Left ventricle myocardium inferior (tissue), 1 donor: ENCODE results near the gene NCAPG. TPM values are rescaled to one million over a fixed set of nuclear protein-coding genes. Genes with fewer than 3 reads are reported as not detected.

ENCODE experiments used
- DNase-seq: peaks from one replicate; pipeline ENCODE4 v3.0.0-alpha.2; 2020
- H3K27ac ChIP-seq: fragments of 200-600 bp; replicated peaks from 2 replicates; pipeline ENCODE4 v1.8.0; 2021
- H3K27me3 ChIP-seq: fragments of 200-600 bp; 2 replicates; pipeline ENCODE4 v1.8.0; 2021; ENCODE audit warnings: low read depth
- H3K36me3 ChIP-seq: fragments of 200-600 bp; 2 replicates; pipeline ENCODE4 v1.8.0; 2021
- H3K4me1 ChIP-seq: fragments of 200-600 bp; 2 replicates; pipeline ENCODE4 v1.8.0; 2021
- H3K4me3 ChIP-seq: fragments of 200-600 bp; 2 replicates; pipeline ENCODE4 v1.8.0; 2021; ENCODE audit warnings: mild to moderate bottlenecking, moderate library complexity
- H3K9me3 ChIP-seq: fragments of 200-600 bp; replicated peaks from 2 replicates; pipeline ENCODE4 v1.8.0; 2021
- intact Hi-C: fragments of 100-400 bp; cut with micrococcal nuclease; formaldehyde crosslinking; loops from one replicate; pipeline ENCODE4 v1.11.0; 2022
- total RNA-seq: library from RNA; stranded (reverse); fragmentation: NEBNext Ultra II Directional; extraction: Animal tissue kit (Norgen Biotek cat#: 25700); gene quantifications from one replicate; pipeline ENCODE4 v1.2.1, GENCODE V29; 2021
- TF ChIP-seq, protein P1 (sequence below): fragments of 200-600 bp; IDR thresholded peaks from 2 replicates; pipeline ENCODE4 v1.8.0; 2021; ENCODE audit warnings: antibody characterized with exemption, mild to moderate bottlenecking, borderline replicate concordance
- donor health status: DM: no; HTN: yes; CAD: no; lungs with severe emphysema.

The NCAPG gene
- total RNA-seq, 1 donor from 2014 or later: 0.38 TPM

GRCh38 chr4:17763931-17764330 lies 46.8 kb upstream of the NCAPG start:
- intact Hi-C loops: no loop called here
- Histone ChIP-seq H3K27ac (no peak overlapping the region), H3K27me3 (peaks cover 7% of the 10 kb centered on the region), H3K36me3 (no peaks in the 10 kb centered on the region), H3K9me3 (peaks cover 12% of the 10 kb centered on the region), H3K4me1 (no peaks in the 10 kb centered on the region), H3K4me3 (no peak overlapping the region)
- TF ChIP-seq, protein P1, sequence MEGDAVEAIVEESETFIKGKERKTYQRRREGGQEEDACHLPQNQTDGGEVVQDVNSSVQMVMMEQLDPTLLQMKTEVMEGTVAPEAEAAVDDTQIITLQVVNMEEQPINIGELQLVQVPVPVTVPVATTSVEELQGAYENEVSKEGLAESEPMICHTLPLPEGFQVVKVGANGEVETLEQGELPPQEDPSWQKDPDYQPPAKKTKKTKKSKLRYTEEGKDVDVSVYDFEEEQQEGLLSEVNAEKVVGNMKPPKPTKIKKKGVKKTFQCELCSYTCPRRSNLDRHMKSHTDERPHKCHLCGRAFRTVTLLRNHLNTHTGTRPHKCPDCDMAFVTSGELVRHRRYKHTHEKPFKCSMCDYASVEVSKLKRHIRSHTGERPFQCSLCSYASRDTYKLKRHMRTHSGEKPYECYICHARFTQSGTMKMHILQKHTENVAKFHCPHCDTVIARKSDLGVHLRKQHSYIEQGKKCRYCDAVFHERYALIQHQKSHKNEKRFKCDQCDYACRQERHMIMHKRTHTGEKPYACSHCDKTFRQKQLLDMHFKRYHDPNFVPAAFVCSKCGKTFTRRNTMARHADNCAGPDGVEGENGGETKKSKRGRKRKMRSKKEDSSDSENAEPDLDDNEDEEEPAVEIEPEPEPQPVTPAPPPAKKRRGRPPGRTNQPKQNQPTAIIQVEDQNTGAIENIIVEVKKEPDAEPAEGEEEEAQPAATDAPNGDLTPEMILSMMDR: no peak
- no peak for DNase-seq

DNA sequence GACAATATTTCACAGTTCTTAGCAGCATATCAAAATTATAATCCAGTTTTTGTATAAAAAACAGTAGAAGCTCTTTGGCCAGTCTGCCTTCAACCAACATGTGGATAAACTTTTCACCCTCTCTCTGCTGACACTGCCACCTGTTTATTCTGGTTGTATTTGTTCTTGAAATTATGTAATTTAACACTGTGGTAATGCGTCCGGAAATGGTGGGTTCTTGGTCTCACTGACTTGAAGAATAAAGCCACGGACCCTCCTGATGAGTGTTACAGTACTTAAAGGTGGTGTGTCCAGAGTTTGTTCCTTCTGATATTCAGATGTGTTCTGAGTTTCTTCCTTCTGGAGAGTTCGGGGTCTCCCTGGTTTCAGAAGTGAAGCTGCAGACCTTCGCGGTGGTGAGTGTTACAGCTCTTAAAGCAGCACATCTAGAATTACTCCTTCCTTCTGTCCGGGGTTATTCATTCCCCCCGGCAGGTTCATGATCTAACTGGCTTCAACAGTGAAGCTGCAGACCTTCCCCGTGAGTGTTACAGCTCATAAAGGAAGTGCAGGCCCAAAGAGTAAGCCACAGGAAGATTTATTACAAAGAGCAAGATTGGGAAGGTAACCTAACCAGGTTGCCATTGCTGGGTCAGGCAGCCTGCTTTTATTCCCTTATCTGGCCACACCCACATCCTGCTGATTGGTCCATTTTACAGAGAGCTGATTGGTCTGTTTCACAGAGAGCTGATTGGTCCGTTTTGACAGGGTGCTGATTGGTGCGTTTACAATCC lies 45.1 kb upstream of the NCAPG start:
- H3K27me3 ChIP-seq: peaks cover 7% of the 10 kb centered on the region
- no peak overlapping the region for H3K27ac ChIP-seq
- H3K4me3 ChIP-seq: no peak overlapping the region
- H3K4me1 ChIP-seq: no peaks in the 10 kb centered on the region
- intact Hi-C loops: no loop called here
- H3K36me3 ChIP-seq: no peaks in the 10 kb centered on the region
- TF ChIP-seq, protein P1: no peak
- peaks cover 12% of the 10 kb centered on the region for H3K9me3 ChIP-seq
- DNase-seq: no peak

DNA sequence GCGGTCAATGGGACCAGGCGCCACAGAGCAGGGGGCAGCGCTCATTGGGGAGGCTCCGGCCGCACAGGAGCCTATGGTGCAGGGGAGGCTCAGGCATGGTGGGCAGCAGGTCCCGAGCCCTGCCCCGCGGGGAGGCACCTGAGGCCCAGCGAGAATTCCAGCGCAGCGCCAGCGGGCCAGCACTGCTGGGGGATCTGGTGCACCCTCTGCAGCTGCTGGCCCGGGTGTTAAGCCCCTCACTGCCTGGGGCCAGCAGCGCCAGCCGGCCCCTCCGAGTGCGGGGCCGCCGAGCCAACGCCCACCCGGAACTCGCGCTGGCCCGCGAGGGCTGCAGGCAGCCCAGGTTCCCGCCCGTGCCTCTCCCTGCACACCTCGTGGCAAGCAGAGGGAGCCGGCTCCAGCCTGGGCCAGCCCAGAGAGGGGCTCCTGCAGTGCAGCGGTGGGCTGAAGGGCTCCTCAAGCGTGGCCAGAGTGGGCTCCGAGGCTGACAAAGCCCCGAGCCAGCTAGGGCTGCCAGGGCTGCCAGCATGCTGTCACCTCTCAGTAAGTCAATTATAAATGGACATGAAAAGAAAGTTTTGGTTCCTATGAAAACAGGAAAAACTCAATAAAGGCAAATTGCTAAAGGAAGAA lies 43.8 kb upstream of the NCAPG start:
- H3K4me1 ChIP-seq: no peaks in the 10 kb centered on the region
- no peak overlapping the region for H3K4me3 ChIP-seq
- H3K27me3 ChIP-seq: peaks cover 7% of the 10 kb centered on the region
- no peak overlapping the region for H3K27ac ChIP-seq
- H3K36me3 ChIP-seq: no peaks in the 10 kb centered on the region
- intact Hi-C loops: no loop called here
- H3K9me3 ChIP-seq: peaks cover 12% of the 10 kb centered on the region
- TF ChIP-seq, protein P1: no peak
- no peak for DNase-seq

DNA sequence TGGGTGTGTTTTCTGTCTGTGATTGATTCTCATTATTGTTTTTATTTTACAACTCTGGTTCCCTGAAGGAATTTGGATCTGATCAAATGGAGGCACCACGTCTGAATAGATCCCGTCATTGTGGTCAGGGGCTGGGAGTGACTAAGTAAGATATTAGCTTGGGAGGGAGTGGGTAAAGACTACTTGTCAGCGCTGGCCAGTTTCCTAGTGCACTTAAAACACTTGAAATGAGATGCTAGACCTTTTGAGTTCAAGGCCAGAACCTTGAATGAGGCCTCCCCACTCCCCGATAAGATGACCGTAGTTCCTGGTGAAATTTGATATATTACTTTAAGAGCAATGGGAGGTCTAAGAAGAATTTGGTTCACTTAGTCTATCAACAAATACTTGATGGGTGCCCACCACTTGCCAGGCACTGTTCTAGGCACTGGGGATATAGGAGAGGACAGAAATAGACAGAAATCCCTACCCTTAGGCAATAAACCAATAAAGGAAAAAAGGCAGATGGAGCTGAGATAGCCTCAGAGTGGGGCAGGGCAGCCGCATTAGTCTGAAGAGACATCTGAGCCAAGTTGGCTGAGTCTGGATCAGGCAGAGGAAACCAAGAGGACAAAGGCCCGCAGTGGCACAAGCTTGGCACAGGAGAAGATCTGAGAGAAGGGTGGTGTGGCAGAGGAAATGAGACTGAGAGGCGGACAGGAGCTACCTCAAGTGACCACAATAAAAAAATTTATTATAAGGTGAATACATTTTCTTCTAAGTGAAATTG lies 41.2 kb upstream of the NCAPG start:
- Histone ChIP-seq H3K27me3 (peaks cover 7% of the 10 kb centered on the region), H3K4me1 (no peaks in the 10 kb centered on the region), H3K4me3 (no peak overlapping the region), H3K9me3 (peaks cover 6% of the 10 kb centered on the region), H3K27ac (no peak overlapping the region), H3K36me3 (no peaks in the 10 kb centered on the region)
- intact Hi-C loops: no loop called here
- TF ChIP-seq, protein P1: no peak
- DNase-seq: no peak

DNA sequence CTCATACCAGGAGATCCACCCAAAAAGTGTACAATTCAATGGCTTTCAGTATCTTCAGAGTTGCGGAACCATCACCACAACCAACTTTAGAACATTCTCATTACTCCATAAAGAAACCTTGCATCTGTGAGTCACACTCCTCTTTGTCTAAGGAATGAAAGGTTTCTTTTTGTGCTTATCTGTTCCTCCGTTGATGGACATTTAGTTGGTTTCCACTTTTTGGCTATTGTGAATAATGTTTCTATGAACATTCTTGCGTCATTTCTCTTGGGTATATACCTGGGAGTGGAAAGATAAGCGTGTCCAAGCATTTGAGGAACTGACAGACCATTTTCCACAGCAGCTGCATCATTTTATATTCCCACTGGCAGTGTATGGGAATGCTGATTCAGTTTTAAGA lies 39.9 kb upstream of the NCAPG start:
- DNase-seq: no peak
- Histone ChIP-seq H3K9me3 (peaks cover 6% of the 10 kb centered on the region), H3K27me3 (peaks cover 7% of the 10 kb centered on the region), H3K36me3 (no peaks in the 10 kb centered on the region), H3K4me1 (no peaks in the 10 kb centered on the region), H3K27ac (no peak overlapping the region), H3K4me3 (no peak overlapping the region)
- intact Hi-C loops: no loop called here
- TF ChIP-seq, protein P1: no peak
